ENCODE data around the gene INKA1.

The INKA1 gene

GRCh38 chr3:49786357-49787181 is 16.5 kb upstream of the INKA1 start, which contains the start of gene IP6K1:
Gene IP6K1 (minus strand): TSS chr3:49786542. CDS start chr3:49748040, 38,502 bp downstream.
- peak; percentile 98 for DNase-seq

- no peak for DNase-seq
Observed at GRCh38 chr3:49787182-49787464, 15.9 kb upstream of the INKA1 start.

- no peak for DNase-seq
Observed at GRCh38 chr3:49787536-49787935, 15.5 kb upstream of the INKA1 start.

GRCh38 chr3:49788056-49788455 is 15.0 kb upstream of the INKA1 start:
- no peak for DNase-seq

GRCh38 chr3:49790626-49791411 is 12.2 kb upstream of the INKA1 start:
- DNase-seq, result no peak

GRCh38 chr3:49791571-49791970 is 11.5 kb upstream of the INKA1 start:
- DNase-seq, result no peak

GRCh38 chr3:49792371-49793150 is 10.5 kb upstream of the INKA1 start:
- DNase-seq, result no peak

GRCh38 chr3:49793486-49794085 is 9.5 kb upstream of the INKA1 start:
- DNase-seq, result no peak

- no peak for DNase-seq
Observed at GRCh38 chr3:49794431-49794830, 8.6 kb upstream of the INKA1 start.

GRCh38 chr3:49794926-49795905 is 7.8 kb upstream of the INKA1 start:
- no peak for DNase-seq

- no peak for DNase-seq
Observed at GRCh38 chr3:49799105-49799504, 4.0 kb upstream of the INKA1 start.

GRCh38 chr3:49799761-49800160 is 3.3 kb upstream of the INKA1 start, which contains the start of gene CDHR4:
Gene CDHR4 (minus strand): TSS chr3:49799873. CDS start chr3:49799812, 61 bp downstream.
- no peak for DNase-seq

GRCh38 chr3:49801160-49801559 is 1.9 kb upstream of the INKA1 start:
- no peak for DNase-seq

GRCh38 chr3:49803465-49804140 is 542 bp downstream of the INKA1 start:
- DNase-seq, result peak; percentile 58

- no peak for DNase-seq
Observed at GRCh38 chr3:49804141-49805041, 1.3 kb downstream of the INKA1 start.

GRCh38 chr3:49805367-49805782 is 2.3 kb downstream of the INKA1 start:
- no peak for DNase-seq

- peak; percentile 9 for DNase-seq
Observed at GRCh38 chr3:49805897-49806701, 3.0 kb downstream of the INKA1 start.

GRCh38 chr3:49806850-49807249 is 3.8 kb downstream of the INKA1 start:
- no peak for DNase-seq
